ENCODE measurements around the gene NR2F1-AS1. TPM values are rescaled to one million over a fixed set of nuclear protein-coding genes. Genes with fewer than 3 reads are reported as not detected.

Gene NR2F1-AS1
- total RNA-seq, 1 donor from 2014 or later, result 0.22 TPM

- DNase-seq (no peak), ATAC-seq (ENCODE audit: poor library complexity) (no peak)
- intact Hi-C loops (cut with DNase I), result no loop called here
These were observed 198.7 kb downstream of the NR2F1-AS1 start for GRCh38 chr5:93382188-93382825.

DNA sequence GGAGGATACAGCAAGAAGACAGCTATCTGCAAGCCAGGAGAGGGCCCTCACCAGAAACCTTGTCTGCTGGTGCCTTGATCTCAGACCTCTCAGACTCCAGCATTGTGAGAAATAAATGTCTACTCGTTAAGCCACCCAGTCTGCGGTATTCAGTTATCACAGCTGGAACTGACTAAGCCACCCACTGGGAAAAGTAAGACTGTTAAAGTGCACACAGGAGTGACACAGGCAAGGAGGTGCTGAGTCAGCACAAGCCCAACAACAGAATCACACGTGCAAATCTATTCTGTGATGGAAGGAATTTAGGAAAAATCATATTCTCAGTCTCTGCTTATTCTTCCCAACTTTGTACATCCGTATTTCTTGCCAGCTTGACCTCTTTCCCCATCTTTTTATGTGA, 200.0 kb downstream of the NR2F1-AS1 start:
- intact Hi-C loops (cut with DNase I), result no loop called here
- ATAC-seq (ENCODE audit: poor library complexity), result no peak
- no peak for DNase-seq

GRCh38 chr5:93378073-93378472, 202.9 kb downstream of the NR2F1-AS1 start:
- ATAC-seq (ENCODE audit: poor library complexity), result no peak
- intact Hi-C loops (cut with DNase I), result no loop called here
- no peak for DNase-seq

GRCh38 chr5:93371893-93372292, 209.1 kb downstream of the NR2F1-AS1 start:
- ATAC-seq (ENCODE audit: poor library complexity) (no peak), DNase-seq (no peak)
- intact Hi-C loops (cut with DNase I), result no loop called here

- DNase-seq (no peak), ATAC-seq (ENCODE audit: poor library complexity) (no peak)
- intact Hi-C loops (cut with DNase I), result no loop called here
These were observed 216.6 kb downstream of the NR2F1-AS1 start for GRCh38 chr5:93364378-93364777.

- DNase-seq, result no peak
- intact Hi-C loops (cut with DNase I), result no loop called here
- no peak for ATAC-seq (ENCODE audit: poor library complexity)
These were observed 220.5 kb downstream of the NR2F1-AS1 start for GRCh38 chr5:93360436-93361088.

- intact Hi-C loops (cut with DNase I), result no loop called here
- ATAC-seq (ENCODE audit: poor library complexity), result no peak
These were observed 221.1 kb downstream of the NR2F1-AS1 start for GRCh38 chr5:93359960-93360305.

More at GRCh38 chr5:93359960-93360305, 221.1 kb downstream of the NR2F1-AS1 start:
- no peak for DNase-seq

Other genes with a start within 250 kb of the NR2F1-AS1 start
- gene NR2F1, start 2.0 kb upstream of the NR2F1-AS1 start, total RNA-seq, result 0.70 TPM
- gene POU5F2, start 160.4 kb upstream of the NR2F1-AS1 start, total RNA-seq, result 0.24 TPM

Data from Right ventricle myocardium superior (tissue), 1 donor.